A673 (cell line): ENCODE data around the gene ASIC2. TPM values are rescaled to one million over a fixed set of nuclear protein-coding genes. Genes with fewer than 3 reads are reported as not detected.
A peak's percentile ranks its signal among the peaks of the same experiment; 100 is the strongest.

ENCODE experiments used
- BruUV-seq: library from RNA; stranded (reverse); fragments of 400-500 nt; replicated peaks from 2 replicates; lab custom pipeline; 2021; lab: Mats Ljungman, UMichigan
- CTCF ChIA-PET: fragments of 300-600 bp; sonication (Branson Sonifier 250); formaldehyde crosslinking; loops from one replicate; lab custom pipeline; 2022; ENCODE audit warnings: antibody characterized with exemption; lab: Charles Lee
- POLR2A ChIA-PET: fragments of 300-600 bp; sonication (Branson Sonifier 250); formaldehyde crosslinking; loops from one replicate; lab custom pipeline; 2022; ENCODE audit warnings: antibody characterized with exemption; ENCODE audit not compliant: low non-redundant PET; lab: Charles Lee
- DNase-seq: peaks from one replicate; pipeline ENCODE4 v3.0.0-alpha.2; 2015; ENCODE audit warnings: low spot score
- H3K27ac ChIP-seq: fragments of 200-600 bp; sonication (generic); 2 replicates; pipeline ENCODE4 v1.5.1; 2016; ENCODE audit warnings: mixed run types, low read depth, mild to moderate bottlenecking, mixed read lengths, antibody characterized with exemption, low read length; ENCODE audit not compliant: poor library complexity, severe bottlenecking
- H3K27me3 ChIP-seq: fragments of 200-600 bp; sonication (generic); replicated peaks from 2 replicates; pipeline ENCODE4 v1.6.1; 2017; ENCODE audit warnings: mixed run types, low read depth, mild to moderate bottlenecking, mixed read lengths, antibody characterized with exemption, low read length; ENCODE audit not compliant: insufficient read depth, poor library complexity
- H3K36me3 ChIP-seq: fragments of 200-600 bp; sonication (generic); 2 replicates; pipeline ENCODE4 v1.6.1; 2016; ENCODE audit warnings: mixed run types, mild to moderate bottlenecking, mixed read lengths, antibody characterized with exemption, low read length; ENCODE audit not compliant: insufficient read depth, poor library complexity, severe bottlenecking
- H3K4me1 ChIP-seq: fragments of 200-600 bp; sonication (generic); 2 replicates; pipeline ENCODE4 v1.6.1; 2017; ENCODE audit warnings: mixed run types, mild to moderate bottlenecking, mixed read lengths, antibody characterized with exemption, low read length; ENCODE audit not compliant: insufficient read depth, poor library complexity, severe bottlenecking
- H3K4me3 ChIP-seq: fragments of 200-600 bp; sonication (generic); 2 replicates; pipeline ENCODE4 v1.5.1; 2016; ENCODE audit warnings: low read depth, mixed run types, mild to moderate bottlenecking, mixed read lengths, low read length; ENCODE audit not compliant: poor library complexity, severe bottlenecking
- H3K9me3 ChIP-seq: fragments of 200-600 bp; sonication (generic); 2 replicates; pipeline ENCODE4 v1.6.1; 2016; ENCODE audit warnings: mixed run types, low read depth, mild to moderate bottlenecking, mixed read lengths, antibody characterized with exemption, low read length; ENCODE audit not compliant: poor library complexity, severe bottlenecking
- EZH2 ChIP-seq: fragments of 200-600 bp; sonication (generic); IDR thresholded peaks from 2 replicates; pipeline ENCODE4 v1.6.1; 2017; ENCODE audit warnings: borderline replicate concordance, low read depth, mild to moderate bottlenecking, mixed read lengths, antibody characterized with exemption, low read length; ENCODE audit not compliant: poor library complexity, severe bottlenecking
- intact Hi-C: fragments of 100-400 bp; cut with micrococcal nuclease; formaldehyde crosslinking; loops from one replicate; pipeline ENCODE4 v1.10.0; 2022; ENCODE audit not compliant: unreplicated experiment
- total RNA-seq: library from RNA; stranded (reverse); gene quantifications from 2 replicates; pipeline ENCODE4 v1.2.3, GENCODE V29; 2021
- TF ChIP-seq, protein P1 (sequence below): fragments of 300-800, 200-600 bp; sonication (generic); conservative IDR thresholded peaks from 2 replicates; pipeline ENCODE4 v1.5.1; 2017; ENCODE audit warnings: low read depth, mild to moderate bottlenecking, antibody characterized with exemption, low read length, moderate library complexity, mixed read lengths

The ASIC2 gene
- total RNA-seq, 1 experiment from 2014 or later = 8.6 TPM

DNA sequence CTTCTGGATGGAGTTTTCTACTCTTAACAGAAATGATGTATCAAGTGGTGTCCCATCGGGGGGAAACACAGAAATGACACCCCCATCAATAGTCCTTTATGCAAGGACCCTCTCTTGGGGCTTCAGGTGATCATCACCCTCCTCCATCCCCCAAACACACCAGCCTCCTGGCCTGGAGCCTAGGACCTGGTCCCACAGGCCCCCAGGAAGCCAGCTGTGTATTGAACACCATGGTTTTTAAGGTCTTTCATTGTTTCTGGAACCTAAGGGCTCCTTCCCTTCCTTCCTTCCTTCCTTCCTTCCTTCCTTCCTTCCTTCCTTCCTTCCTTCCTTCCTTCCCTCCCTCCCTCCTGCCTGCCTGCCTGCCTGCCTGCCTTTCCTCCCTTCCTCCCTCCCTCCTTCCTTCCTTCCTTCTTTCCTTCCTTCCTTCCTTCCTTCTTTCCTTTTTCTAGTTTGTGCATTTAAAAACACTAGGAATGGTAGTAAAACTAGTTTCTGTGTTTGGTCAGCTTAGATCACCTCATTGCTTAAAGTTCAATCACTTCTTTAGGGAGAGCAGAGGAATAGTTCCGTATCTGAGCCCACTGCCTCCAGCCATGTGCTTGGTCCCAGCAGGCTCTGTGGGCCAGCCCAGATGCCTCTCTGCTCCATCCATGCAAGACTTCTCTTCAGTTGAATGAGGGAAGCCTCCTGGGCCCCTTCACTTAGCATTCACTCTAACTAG lies 23.6 kb downstream of the ASIC2 start:
- Histone ChIP-seq H3K4me1 (peaks cover 56% of the 10 kb centered on the region), H3K27ac (peak overlapping the region; percentile 97), H3K27me3 (no peaks in the 10 kb centered on the region), H3K9me3 (no peaks in the 10 kb centered on the region), H3K36me3 (peaks cover 2% of the 10 kb centered on the region), H3K4me3 (no peak overlapping the region)
- BruUV-seq = no TSS peak
- ChIA-PET POLR2A (interaction anchor here (0.6 kb wide), 2 partner anchors 23 to 116 kb away, joined by 3 to 8 read pairs; no protein-coding TSS in a partner anchor), CTCF (interaction anchor here (1.3 kb wide), 1 partner anchor 23 kb away, joined by 3 read pairs; no protein-coding TSS in a partner anchor)
- TF ChIP-seq, protein P1, sequence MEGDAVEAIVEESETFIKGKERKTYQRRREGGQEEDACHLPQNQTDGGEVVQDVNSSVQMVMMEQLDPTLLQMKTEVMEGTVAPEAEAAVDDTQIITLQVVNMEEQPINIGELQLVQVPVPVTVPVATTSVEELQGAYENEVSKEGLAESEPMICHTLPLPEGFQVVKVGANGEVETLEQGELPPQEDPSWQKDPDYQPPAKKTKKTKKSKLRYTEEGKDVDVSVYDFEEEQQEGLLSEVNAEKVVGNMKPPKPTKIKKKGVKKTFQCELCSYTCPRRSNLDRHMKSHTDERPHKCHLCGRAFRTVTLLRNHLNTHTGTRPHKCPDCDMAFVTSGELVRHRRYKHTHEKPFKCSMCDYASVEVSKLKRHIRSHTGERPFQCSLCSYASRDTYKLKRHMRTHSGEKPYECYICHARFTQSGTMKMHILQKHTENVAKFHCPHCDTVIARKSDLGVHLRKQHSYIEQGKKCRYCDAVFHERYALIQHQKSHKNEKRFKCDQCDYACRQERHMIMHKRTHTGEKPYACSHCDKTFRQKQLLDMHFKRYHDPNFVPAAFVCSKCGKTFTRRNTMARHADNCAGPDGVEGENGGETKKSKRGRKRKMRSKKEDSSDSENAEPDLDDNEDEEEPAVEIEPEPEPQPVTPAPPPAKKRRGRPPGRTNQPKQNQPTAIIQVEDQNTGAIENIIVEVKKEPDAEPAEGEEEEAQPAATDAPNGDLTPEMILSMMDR = no peak
- no peak for TF ChIP-seq EZH2
- DNase-seq = peak; percentile 89
- intact Hi-C loops = loop anchor here (2.0 to 5.0 kb wide), 3 partner anchors 117 to 323 kb away; no protein-coding TSS in a partner anchor

DNA sequence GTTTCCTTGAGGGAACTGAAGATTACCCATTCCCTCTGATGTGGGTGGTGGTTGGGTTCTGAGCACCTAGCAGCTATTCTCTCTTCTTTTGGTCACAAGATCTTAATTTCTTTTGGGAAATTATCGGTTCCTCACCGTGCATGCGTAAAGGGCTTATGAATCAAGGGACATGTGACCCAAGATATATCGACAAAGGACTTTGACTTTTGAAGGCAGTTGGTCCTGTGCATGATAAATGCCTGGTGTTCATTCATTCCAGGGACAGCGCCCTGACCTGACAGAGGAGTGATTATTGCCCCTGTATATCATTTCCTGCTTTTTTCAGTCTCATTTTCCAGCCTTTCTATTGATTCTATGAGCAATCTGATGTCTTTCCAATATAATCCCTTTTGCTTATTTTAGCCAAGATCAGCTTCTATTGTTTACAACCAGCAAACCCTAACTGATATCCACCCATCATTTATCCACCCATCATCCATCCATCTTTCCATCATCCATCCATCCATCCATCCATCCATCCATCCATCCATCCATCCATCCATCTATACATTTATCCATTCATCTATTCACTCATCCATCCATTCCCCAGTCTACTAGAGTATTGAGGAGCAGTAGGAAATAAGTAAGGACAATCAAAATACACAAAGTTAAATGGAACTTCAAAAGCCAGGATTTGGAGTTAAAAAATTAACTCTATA lies 25.1 kb downstream of the ASIC2 start:
- TF ChIP-seq, protein P1 = no peak
- no peak for TF ChIP-seq EZH2
- H3K9me3 ChIP-seq = no peaks in the 10 kb centered on the region
- intact Hi-C loops = loop anchor here (2.0 to 5.0 kb wide), 3 partner anchors 115 to 321 kb away; no protein-coding TSS in a partner anchor
- no peak overlapping the region for H3K4me3 ChIP-seq
- peaks cover 67% of the 10 kb centered on the region for H3K4me1 ChIP-seq
- no peak for DNase-seq
- peaks cover 2% of the 10 kb centered on the region for H3K36me3 ChIP-seq
- peak overlapping the region; percentile 93 for H3K27ac ChIP-seq
- ChIA-PET POLR2A (no interaction called here), CTCF (no interaction called here)
- H3K27me3 ChIP-seq = no peaks in the 10 kb centered on the region
- BruUV-seq = TSS peak; percentile 21

DNA sequence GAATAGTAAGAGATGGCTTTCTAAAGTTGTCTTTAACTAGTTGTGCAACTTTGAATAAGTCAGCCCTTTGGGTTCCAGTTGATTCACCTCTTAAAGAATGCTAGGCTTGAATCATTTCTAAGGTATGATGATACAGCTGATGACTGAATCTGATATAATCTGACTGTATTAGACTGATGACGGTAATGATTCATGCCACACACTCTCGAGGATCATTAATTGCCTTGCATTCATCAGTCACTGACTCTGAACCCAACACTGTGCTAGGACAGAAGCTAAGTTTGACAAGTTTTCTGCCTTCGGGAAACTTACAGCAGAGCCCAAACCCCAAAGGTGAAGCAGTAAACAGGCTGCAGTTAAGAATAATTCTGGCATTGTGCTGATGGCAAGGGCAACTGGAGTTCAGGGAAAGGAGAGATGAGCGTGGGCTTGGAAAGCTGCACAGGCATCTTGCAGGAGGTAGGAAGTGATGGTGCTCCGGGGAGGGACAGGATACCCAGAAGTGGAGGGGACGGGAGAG lies 25.8 kb downstream of the ASIC2 start:
- Histone ChIP-seq H3K27me3 (no peaks in the 10 kb centered on the region), H3K27ac (peak overlapping the region; percentile 93), H3K4me3 (no peak overlapping the region), H3K9me3 (no peaks in the 10 kb centered on the region), H3K36me3 (peaks cover 2% of the 10 kb centered on the region), H3K4me1 (peaks cover 67% of the 10 kb centered on the region)
- POLR2A ChIA-PET = interaction anchor here (0.6 kb wide), 1 partner anchor 32 kb away, joined by 3 read pairs; no protein-coding TSS in a partner anchor
- intact Hi-C loops = loop anchor here (5.0 kb wide), 1 partner anchor 230 kb away; no protein-coding TSS in a partner anchor
- CTCF ChIA-PET = no interaction called here
- BruUV-seq = no TSS peak
- TF ChIP-seq, protein P1 = no peak
- TF ChIP-seq EZH2 = no peak
- DNase-seq = peak; percentile 41
